SU-DHL-6 (cell line): Measurements from ENCODE around the gene ARAP1.

Experiments
- H2AFZ ChIP-seq: fragments of 200-600 bp; sonication (generic); 2 replicates; pipeline ENCODE4 v1.6.1; 2014; ENCODE audit warnings: low read depth, mild to moderate bottlenecking, moderate library complexity, mixed read lengths, antibody characterized with exemption, low read length; ENCODE audit not compliant: severe bottlenecking
- H3F3A ChIP-seq: fragments of 200-600 bp; shearing (Covaris generic); 2 replicates; pipeline ENCODE4 v1.6.0; 2016; ENCODE audit warnings: antibody characterized with exemption, mild to moderate bottlenecking; ENCODE audit not compliant: insufficient read depth
- H3K27ac ChIP-seq: fragments of 200-600 bp; sonication (generic); 2 replicates; pipeline ENCODE4 v1.5.1; 2016; ENCODE audit warnings: low read depth, mild to moderate bottlenecking, low read length, moderate library complexity, mixed read lengths
- H3K27me3 ChIP-seq: fragments of 200-600 bp; sonication (generic), shearing (Covaris generic); 2 replicates; pipeline ENCODE4 v1.6.0; 2014; ENCODE audit warnings: mild to moderate bottlenecking, low read length
- H3K36me3 ChIP-seq: fragments of 200-600 bp; sonication (generic); 2 replicates; pipeline ENCODE4 v1.6.1; 2014; ENCODE audit warnings: mild to moderate bottlenecking, low read length, mixed read lengths
- H3K4me2 ChIP-seq: fragments of 300-600, 200-600 bp; shearing (Covaris generic), sonication (generic); 2 replicates; pipeline ENCODE4 v1.6.0; 2014; ENCODE audit warnings: low read length, low read depth, mild to moderate bottlenecking; ENCODE audit not compliant: poor library complexity, severe bottlenecking
- H3K4me3 ChIP-seq: fragments of 200-600 bp; sonication (generic); 2 replicates; pipeline ENCODE4 v1.5.1; 2014; ENCODE audit warnings: antibody characterized with exemption, low read length, mild to moderate bottlenecking, mixed read lengths; ENCODE audit not compliant: insufficient read depth, poor library complexity, severe bottlenecking
- H3K79me2 ChIP-seq: fragments of 200-600 bp; sonication (generic); 2 replicates; pipeline ENCODE4 v1.6.1; 2014; ENCODE audit warnings: mild to moderate bottlenecking, low read length, moderate library complexity; ENCODE audit not compliant: insufficient read depth
- H3K9ac ChIP-seq: fragments of 200-600 bp; sonication (generic); 2 replicates; pipeline ENCODE4 v1.7.0; 2014; ENCODE audit warnings: mild to moderate bottlenecking, low read length
- H3K9me2 ChIP-seq: fragments of 200-600 bp; sonication (generic); replicated peaks from 2 replicates; pipeline ENCODE4 v1.6.1; 2014; ENCODE audit warnings: low read length; ENCODE audit not compliant: insufficient read depth
- H3K9me3 ChIP-seq: fragments of 200-600 bp; sonication (generic); 2 replicates; pipeline ENCODE4 v1.6.1; 2014; ENCODE audit warnings: low read length, mixed read lengths; ENCODE audit not compliant: insufficient read depth
- H4K20me1 ChIP-seq: fragments of 200-600 bp; sonication (generic); 2 replicates; pipeline ENCODE4 v1.6.1; 2014; ENCODE audit warnings: low read depth, mild to moderate bottlenecking, antibody characterized with exemption, low read length, moderate library complexity, mixed read lengths
- CTCF ChIP-seq: fragments of 200-600 bp; sonication (generic); IDR thresholded peaks from one replicate; pipeline ENCODE4 v1.5.1; 2017; ENCODE audit warnings: antibody characterized with exemption, mild to moderate bottlenecking, low read length, moderate library complexity; ENCODE audit not compliant: insufficient read depth, poor library complexity, severe bottlenecking
- EZH2phosphoT487 ChIP-seq: fragments of 200-600 bp; sonication (generic), shearing (Covaris generic); conservative IDR thresholded peaks from 2 replicates; pipeline ENCODE4 v1.6.1; 2018; ENCODE audit warnings: mild to moderate bottlenecking, antibody characterized with exemption, low read length, moderate library complexity, mixed read lengths

The ARAP1 gene

GRCh38 chr11:72702577-72703241, 49.5 kb downstream of the ARAP1 start:
- Histone ChIP-seq H3K4me3 (no peak overlapping the region), H2AFZ (no peak overlapping the region), H3F3A (no peaks in the 10 kb centered on the region), H3K9me3 (no peaks in the 10 kb centered on the region), H3K79me2 (no peaks in the 10 kb centered on the region), H3K36me3 (no peaks in the 10 kb centered on the region), H4K20me1 (no peaks in the 10 kb centered on the region), H3K4me2 (no peak overlapping the region), H3K9me2 (no peaks in the 10 kb centered on the region), H3K27ac (no peak overlapping the region), H3K27me3 (no peaks in the 10 kb centered on the region), H3K9ac (no peak overlapping the region)
- TF ChIP-seq CTCF (no peak), EZH2phosphoT487 (no peak)

DNA sequence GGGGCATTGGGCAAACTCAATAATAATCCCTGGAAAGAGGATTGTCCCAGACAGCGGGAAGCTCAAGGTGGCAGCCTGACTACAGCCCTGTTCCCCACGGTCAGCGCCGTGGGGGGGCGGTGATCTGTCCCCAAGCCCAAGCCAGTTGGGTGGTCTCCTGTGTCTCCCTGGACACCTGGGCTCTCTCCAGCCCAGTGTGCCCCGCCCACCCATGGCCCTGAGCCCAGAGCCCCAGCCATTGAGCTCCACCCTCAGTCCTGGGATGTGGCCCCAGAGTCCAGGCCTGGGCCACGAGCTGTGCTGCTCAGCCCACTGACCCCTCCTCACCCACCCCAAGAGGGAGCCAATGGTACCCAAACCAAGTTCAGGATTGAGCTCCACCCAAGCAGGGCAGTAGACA, 50.1 kb downstream of the ARAP1 start:
- no peak overlapping the region for H3K4me3 ChIP-seq
- no peaks in the 10 kb centered on the region for H3K27me3 ChIP-seq
- no peaks in the 10 kb centered on the region for H3K36me3 ChIP-seq
- H3F3A ChIP-seq = no peaks in the 10 kb centered on the region
- H3K27ac ChIP-seq = no peak overlapping the region
- H3K79me2 ChIP-seq = no peaks in the 10 kb centered on the region
- no peaks in the 10 kb centered on the region for H3K9me2 ChIP-seq
- no peak overlapping the region for H3K4me2 ChIP-seq
- H3K9ac ChIP-seq = no peak overlapping the region
- no peak for TF ChIP-seq CTCF
- H4K20me1 ChIP-seq = no peaks in the 10 kb centered on the region
- no peak overlapping the region for H2AFZ ChIP-seq
- H3K9me3 ChIP-seq = no peaks in the 10 kb centered on the region

GRCh38 chr11:72701466-72701865, 50.7 kb downstream of the ARAP1 start:
- H3K4me2 ChIP-seq = no peak overlapping the region
- no peak for TF ChIP-seq EZH2phosphoT487
- TF ChIP-seq CTCF = no peak
- H3K36me3 ChIP-seq = no peaks in the 10 kb centered on the region

More at GRCh38 chr11:72701466-72701865, 50.7 kb downstream of the ARAP1 start:
- Histone ChIP-seq H3K27me3 (no peaks in the 10 kb centered on the region), H3K79me2 (no peaks in the 10 kb centered on the region), H3K9me2 (no peaks in the 10 kb centered on the region), H3F3A (no peaks in the 10 kb centered on the region), H4K20me1 (no peaks in the 10 kb centered on the region), H2AFZ (no peak overlapping the region), H3K4me3 (no peak overlapping the region), H3K27ac (no peak overlapping the region), H3K9ac (no peak overlapping the region), H3K9me3 (no peaks in the 10 kb centered on the region)
